ENCODE data around the gene ACSF3. TPM values are rescaled to one million over a fixed set of nuclear protein-coding genes. Genes with fewer than 3 reads are reported as not detected.
A peak's percentile ranks its signal among the peaks of the same experiment; 100 is the strongest.

ACSF3 gene
- total and polyA plus RNA-seq, 2 donors (not counting 1 experiment from before 2014, with no cell fraction given): 9.2 to 23.1 TPM

- Histone ChIP-seq H3K9me3 (ENCODE audit: control insufficient read depth, insufficient read depth, low read depth, low read length) (no peaks in the 10 kb centered on the region), H3K27ac (ENCODE audit: insufficient read depth, low read length) (no peak overlapping the region), H3K27me3 (ENCODE audit: control insufficient read depth, insufficient read depth, low read length) (no peaks in the 10 kb centered on the region), H3K36me3 (ENCODE audit: control insufficient read depth, insufficient read depth, low read length) (peaks cover 4% of the 10 kb centered on the region), H3K79me2 (ENCODE audit: control insufficient read depth, insufficient read depth, low read length) (no peaks in the 10 kb centered on the region), H4K20me1 (ENCODE audit: control insufficient read depth, extremely low read depth, insufficient read depth, low read length) (no peaks in the 10 kb centered on the region), H2AFZ (ENCODE audit: low read length) (no peak overlapping the region), H3K9ac (ENCODE audit: insufficient read depth, low read length) (no peak overlapping the region), H3K4me1 (ENCODE audit: control insufficient read depth, extremely low read depth, insufficient read depth, low read length) (peaks cover 5% of the 10 kb centered on the region), H3K4me2 (ENCODE audit: extremely low read depth, insufficient read depth, low read length) (no peak overlapping the region), H3K4me3 (replicated peaks in 1 of 4; ENCODE audit: control extremely low read depth in 1 of 4, insufficient read depth in 1 of 4, low read depth in 3 of 4, low read length in 4 of 4) (no peak overlapping the region)
- no peak for DNase-seq (ENCODE audit: low read depth in 2 of 2)
- no peak for TF ChIP-seq CTCF (conservative IDR thresholded peaks at IDR 0.05 in 1 of 2, IDR thresholded peaks at IDR 0.05 in 1 of 2; ENCODE audit: low read depth in 1 of 2, low read length in 2 of 2)
- no peak for TF ChIP-seq EZH2 (IDR thresholded peaks at IDR 0.05; ENCODE audit: low read length, missing control alignments)
These were observed 60.2 kb downstream of the ACSF3 start for GRCh38 chr16:89153848-89154271.

GRCh38 chr16:89154390-89155183, 60.9 kb downstream of the ACSF3 start:
- Histone ChIP-seq H3K4me2 (ENCODE audit: extremely low read depth, insufficient read depth, low read length) (no peak overlapping the region), H2AFZ (ENCODE audit: low read length) (no peak overlapping the region), H3K27ac (ENCODE audit: insufficient read depth, low read length) (no peak overlapping the region), H3K4me1 (ENCODE audit: control insufficient read depth, extremely low read depth, insufficient read depth, low read length) (peaks cover 5% of the 10 kb centered on the region), H3K36me3 (ENCODE audit: control insufficient read depth, insufficient read depth, low read length) (peaks cover 4% of the 10 kb centered on the region), H3K9ac (ENCODE audit: insufficient read depth, low read length) (no peak overlapping the region), H3K79me2 (ENCODE audit: control insufficient read depth, insufficient read depth, low read length) (no peaks in the 10 kb centered on the region), H3K27me3 (ENCODE audit: control insufficient read depth, insufficient read depth, low read length) (no peaks in the 10 kb centered on the region), H3K9me3 (ENCODE audit: control insufficient read depth, insufficient read depth, low read depth, low read length) (no peaks in the 10 kb centered on the region), H3K4me3 (replicated peaks in 1 of 4; ENCODE audit: control extremely low read depth in 1 of 4, insufficient read depth in 1 of 4, low read depth in 3 of 4, low read length in 4 of 4) (no peak overlapping the region), H4K20me1 (ENCODE audit: control insufficient read depth, extremely low read depth, insufficient read depth, low read length) (no peaks in the 10 kb centered on the region)
- TF ChIP-seq CTCF (conservative IDR thresholded peaks at IDR 0.05 in 1 of 2, IDR thresholded peaks at IDR 0.05 in 1 of 2; ENCODE audit: low read depth in 1 of 2, low read length in 2 of 2) (no peak), EZH2 (IDR thresholded peaks at IDR 0.05; ENCODE audit: low read length, missing control alignments) (no peak)
- DNase-seq (ENCODE audit: low read depth in 2 of 2): no peak

- Histone ChIP-seq H3K79me2 (ENCODE audit: control insufficient read depth, insufficient read depth, low read length) (no peaks in the 10 kb centered on the region), H3K9ac (ENCODE audit: insufficient read depth, low read length) (peak overlapping the region; percentile 8), H3K4me2 (ENCODE audit: extremely low read depth, insufficient read depth, low read length) (no peak overlapping the region), H3K27ac (ENCODE audit: insufficient read depth, low read length) (peak overlapping the region; percentile 12), H3K27me3 (ENCODE audit: control insufficient read depth, insufficient read depth, low read length) (no peaks in the 10 kb centered on the region), H3K4me3 (replicated peaks in 1 of 4; ENCODE audit: control extremely low read depth in 1 of 4, insufficient read depth in 1 of 4, low read depth in 3 of 4, low read length in 4 of 4) (no peak overlapping the region), H3K9me3 (ENCODE audit: control insufficient read depth, insufficient read depth, low read depth, low read length) (no peaks in the 10 kb centered on the region), H3K36me3 (ENCODE audit: control insufficient read depth, insufficient read depth, low read length) (peaks cover 4% of the 10 kb centered on the region), H3K4me1 (ENCODE audit: control insufficient read depth, extremely low read depth, insufficient read depth, low read length) (peaks cover 5% of the 10 kb centered on the region), H2AFZ (ENCODE audit: low read length) (no peak overlapping the region), H4K20me1 (ENCODE audit: control insufficient read depth, extremely low read depth, insufficient read depth, low read length) (no peaks in the 10 kb centered on the region)
- peak; percentile 60 to 87 for DNase-seq (ENCODE audit: low read depth in 2 of 2)
- TF ChIP-seq EZH2 (IDR thresholded peaks at IDR 0.05; ENCODE audit: low read length, missing control alignments): no peak
- TF ChIP-seq CTCF (conservative IDR thresholded peaks at IDR 0.05 in 1 of 2, IDR thresholded peaks at IDR 0.05 in 1 of 2; ENCODE audit: low read depth in 1 of 2, low read length in 2 of 2): no peak
These were observed 61.6 kb downstream of the ACSF3 start for GRCh38 chr16:89155184-89155679.

All from fibroblast of lung (primary cell).